Measurements from ENCODE around the gene IRX1.

Gene IRX1

DNA sequence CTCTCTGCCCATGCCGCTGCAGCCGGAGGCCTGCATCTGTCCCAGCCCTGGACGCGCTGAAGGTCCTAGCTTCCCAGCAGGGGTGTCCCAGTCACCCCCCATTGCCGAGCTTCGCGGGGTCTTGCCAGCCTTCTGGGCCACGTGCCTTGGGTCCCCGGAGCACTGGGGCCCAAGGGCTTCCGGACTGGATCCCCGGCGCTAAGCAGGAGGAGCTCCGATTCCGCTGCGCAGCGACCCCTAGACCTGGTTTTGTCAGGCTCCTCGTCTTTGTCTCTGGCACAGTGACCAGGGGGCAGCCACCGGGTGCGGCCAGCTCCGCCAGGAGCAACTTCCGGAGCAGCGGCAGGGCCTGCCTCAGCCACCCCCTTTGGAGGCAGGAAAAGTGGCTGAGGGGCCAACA, 3.3 kb upstream of the IRX1 start:
- Histone ChIP-seq H3K18ac (ENCODE audit: low read length) (peak overlapping the region; percentile 88), H2AFZ (ENCODE audit: low read length) (no peak overlapping the region), H2BK120ac (ENCODE audit: low read depth, low read length) (peak overlapping the region; percentile 47), H2AK5ac (ENCODE audit: low read depth, low read length) (peak overlapping the region; percentile 94), H3K9ac (ENCODE audit: low read depth, low read length, poor library complexity) (no peak overlapping the region), H3K4ac (ENCODE audit: low read length) (no peak overlapping the region), H3K79me1 (ENCODE audit: low read depth, low read length) (no peaks in the 10 kb centered on the region), H4K91ac (ENCODE audit: low read depth, low read length, poor library complexity) (no peak overlapping the region), H3K27ac (replicated peaks; ENCODE audit: low read length) (no peak overlapping the region), H4K8ac (ENCODE audit: low read depth, low read length) (no peak overlapping the region), H3K9me3 (replicated peaks in 1 of 2; ENCODE audit: control insufficient read depth in 2 of 2, insufficient read depth in 1 of 2, low read depth in 1 of 2, low read length in 2 of 2) (peaks cover 2 to 11% of the 10 kb centered on the region in 2 donors), H2BK15ac (ENCODE audit: low read length) (peak overlapping the region; percentile 85), H3K14ac (ENCODE audit: low read length) (peak overlapping the region; percentile 82), H3K4me2 (ENCODE audit: insufficient read depth, low read length, poor library complexity, severe bottlenecking) (peak overlapping the region; percentile 25), H3K4me3 (ENCODE audit: low read length in 2 of 2) (no peak overlapping the region), H3K36me3 (replicated peaks in 1 of 2; ENCODE audit: control insufficient read depth in 2 of 2, insufficient read depth in 2 of 2, low read length in 2 of 2) (no peaks in the 10 kb centered on the region), H2BK5ac (ENCODE audit: low read length) (no peak overlapping the region), H3K27me3 (ENCODE audit: control insufficient read depth in 3 of 3, insufficient read depth in 3 of 3, low read depth in 1 of 3, low read length in 3 of 3) (peaks cover 32 to 81% (median 56%) of the 10 kb centered on the region in 3 experiments), H2BK12ac (ENCODE audit: low read length) (peak overlapping the region; percentile 7), H3K4me1 (ENCODE audit: control insufficient read depth in 2 of 2, insufficient read depth in 1 of 2, low read depth in 1 of 2, low read length in 2 of 2) (peaks cover 3 to 16% of the 10 kb centered on the region in 2 donors), H3K23ac (ENCODE audit: low read depth, low read length, poor library complexity) (peak overlapping the region; percentile 31)
- WGBS, 2 donors (ENCODE audit: extremely low coverage in 2 of 2, insufficient read length in 2 of 2, insufficient replicate concordance in 1 of 2) = no CpG with 5 or more reads among the region's 22 CpGs
- no peak for DNase-seq (ENCODE audit: low spot score)

DNA sequence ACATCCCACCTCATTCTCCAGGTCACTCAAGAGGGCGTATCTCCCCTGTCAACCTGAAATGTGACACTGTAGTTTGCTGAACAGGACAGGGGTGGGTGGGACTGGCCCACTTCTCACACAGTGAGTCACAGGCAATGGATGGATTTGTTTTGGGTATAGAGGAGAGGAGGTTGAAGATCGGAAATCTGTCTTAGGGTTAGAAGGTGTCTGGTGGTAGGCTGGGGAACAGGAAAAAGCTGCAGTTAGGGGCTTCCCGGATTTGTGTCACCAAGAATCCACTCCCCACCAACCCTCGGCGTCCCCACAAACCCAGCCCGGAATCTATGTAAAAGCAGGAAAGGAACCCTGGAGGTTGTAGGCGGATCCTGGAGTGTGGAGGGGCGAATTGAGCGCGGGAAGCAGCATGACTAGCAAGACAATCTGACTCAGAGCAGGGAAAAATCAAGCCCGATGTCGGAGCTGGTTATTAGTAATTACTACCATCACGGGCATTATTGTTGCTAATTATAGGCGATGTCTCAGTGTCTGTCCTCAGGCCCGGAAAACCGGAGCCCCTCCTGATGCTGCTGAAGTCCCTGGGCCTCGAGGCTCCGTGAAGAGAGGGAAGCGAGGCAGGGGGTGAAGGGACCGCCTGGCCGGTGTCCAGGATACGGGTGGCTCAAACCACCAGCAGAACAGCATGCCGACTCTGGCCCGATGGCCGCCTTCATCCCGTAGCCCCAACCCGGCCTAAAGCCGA, 1.7 kb upstream of the IRX1 start:
- Histone ChIP-seq H3K4me1 (ENCODE audit: control insufficient read depth in 2 of 2, insufficient read depth in 1 of 2, low read depth in 1 of 2, low read length in 2 of 2) (peaks cover 3 to 17% of the 10 kb centered on the region in 2 donors), H3K4me2 (ENCODE audit: insufficient read depth, low read length, poor library complexity, severe bottlenecking) (peak overlapping the region; percentile 93), H3K79me1 (ENCODE audit: low read depth, low read length) (no peaks in the 10 kb centered on the region), H3K27me3 (ENCODE audit: control insufficient read depth in 3 of 3, insufficient read depth in 3 of 3, low read depth in 1 of 3, low read length in 3 of 3) (peaks cover 41 to 95% (median 47%) of the 10 kb centered on the region in 3 experiments), H3K18ac (ENCODE audit: low read length) (peak overlapping the region; percentile 89), H2BK12ac (ENCODE audit: low read length) (no peak overlapping the region), H2BK5ac (ENCODE audit: low read length) (no peak overlapping the region), H3K9ac (ENCODE audit: low read depth, low read length, poor library complexity) (peak overlapping the region; percentile 4), H2AFZ (ENCODE audit: low read length) (peak overlapping the region; percentile 97), H3K4me3 (ENCODE audit: low read length in 2 of 2) (peak overlapping the region; percentile 62 to 74), H2BK15ac (ENCODE audit: low read length) (peak overlapping the region; percentile 58), H3K36me3 (replicated peaks in 1 of 2; ENCODE audit: control insufficient read depth in 2 of 2, insufficient read depth in 2 of 2, low read length in 2 of 2) (peaks cover 0 to 1% of the 10 kb centered on the region in 2 donors), H3K9me3 (replicated peaks in 1 of 2; ENCODE audit: control insufficient read depth in 2 of 2, insufficient read depth in 1 of 2, low read depth in 1 of 2, low read length in 2 of 2) (peaks cover 2 to 14% of the 10 kb centered on the region in 2 donors), H3K23ac (ENCODE audit: low read depth, low read length, poor library complexity) (no peak overlapping the region), H3K27ac (replicated peaks; ENCODE audit: low read length) (no peak overlapping the region), H4K8ac (ENCODE audit: low read depth, low read length) (no peak overlapping the region), H4K91ac (ENCODE audit: low read depth, low read length, poor library complexity) (no peak overlapping the region), H3K4ac (ENCODE audit: low read length) (no peak overlapping the region), H2BK120ac (ENCODE audit: low read depth, low read length) (no peak overlapping the region), H3K14ac (ENCODE audit: low read length) (peak overlapping the region; percentile 63), H2AK5ac (ENCODE audit: low read depth, low read length) (peak overlapping the region; percentile 46)
- DNase-seq (ENCODE audit: low spot score) = no peak
- WGBS, 2 donors (ENCODE audit: extremely low coverage in 2 of 2, insufficient read length in 2 of 2, insufficient replicate concordance in 1 of 2) = no CpG with 5 or more reads among the region's 28 CpGs

- H2AFZ ChIP-seq (ENCODE audit: low read length) = peak overlapping the region; percentile 97
- H2BK5ac ChIP-seq (ENCODE audit: low read length) = no peak overlapping the region
- peak overlapping the region; percentile 58 for H2BK15ac ChIP-seq (ENCODE audit: low read length)
- H3K23ac ChIP-seq (ENCODE audit: low read depth, low read length, poor library complexity) = no peak overlapping the region
- H2BK120ac ChIP-seq (ENCODE audit: low read depth, low read length) = no peak overlapping the region
- peaks cover 0 to 8% of the 10 kb centered on the region in 2 donors for H3K36me3 ChIP-seq (replicated peaks in 1 of 2; ENCODE audit: control insufficient read depth in 2 of 2, insufficient read depth in 2 of 2, low read length in 2 of 2)
- no CpG with 5 or more reads among the region's 52 CpGs for WGBS, 2 donors (ENCODE audit: extremely low coverage in 2 of 2, insufficient read length in 2 of 2, insufficient replicate concordance in 1 of 2)
- H3K4ac ChIP-seq (ENCODE audit: low read length) = no peak overlapping the region
- no peak overlapping the region for H4K8ac ChIP-seq (ENCODE audit: low read depth, low read length)
- H2BK12ac ChIP-seq (ENCODE audit: low read length) = peak overlapping the region; percentile 84
- H3K9me3 ChIP-seq (replicated peaks in 1 of 2; ENCODE audit: control insufficient read depth in 2 of 2, insufficient read depth in 1 of 2, low read depth in 1 of 2, low read length in 2 of 2) = peaks cover 5 to 20% of the 10 kb centered on the region in 2 donors
- peaks cover 3 to 21% of the 10 kb centered on the region in 2 donors for H3K4me1 ChIP-seq (ENCODE audit: control insufficient read depth in 2 of 2, insufficient read depth in 1 of 2, low read depth in 1 of 2, low read length in 2 of 2)
- no peak overlapping the region for H3K27ac ChIP-seq (replicated peaks; ENCODE audit: low read length)
- peak overlapping the region; percentile 38 for H3K14ac ChIP-seq (ENCODE audit: low read length)
- H4K91ac ChIP-seq (ENCODE audit: low read depth, low read length, poor library complexity) = no peak overlapping the region
- H3K18ac ChIP-seq (ENCODE audit: low read length) = peak overlapping the region; percentile 89
- no peak for DNase-seq (ENCODE audit: low spot score)
- peak overlapping the region; percentile 62 to 74 for H3K4me3 ChIP-seq (ENCODE audit: low read length in 2 of 2)
- H2AK5ac ChIP-seq (ENCODE audit: low read depth, low read length) = peak overlapping the region; percentile 46
- peaks cover 3% of the 10 kb centered on the region for H3K79me1 ChIP-seq (ENCODE audit: low read depth, low read length)
- H3K27me3 ChIP-seq (ENCODE audit: control insufficient read depth in 3 of 3, insufficient read depth in 3 of 3, low read depth in 1 of 3, low read length in 3 of 3) = peaks cover 41 to 95% (median 47%) of the 10 kb centered on the region in 3 experiments
- H3K9ac ChIP-seq (ENCODE audit: low read depth, low read length, poor library complexity) = peak overlapping the region; percentile 77
- H3K4me2 ChIP-seq (ENCODE audit: insufficient read depth, low read length, poor library complexity, severe bottlenecking) = peak overlapping the region; percentile 93
These were observed 1.1 kb upstream of the IRX1 start for GRCh38 chr5:3594510-3595005.

GRCh38 chr5:3596261-3596825, 711 bp downstream of the IRX1 start:
- Histone ChIP-seq H3K4me2 (ENCODE audit: insufficient read depth, low read length, poor library complexity, severe bottlenecking) (peak overlapping the region; percentile 93), H3K36me3 (replicated peaks in 1 of 2; ENCODE audit: control insufficient read depth in 2 of 2, insufficient read depth in 2 of 2, low read length in 2 of 2) (peaks cover 0 to 25% of the 10 kb centered on the region in 2 donors), H2AFZ (ENCODE audit: low read length) (peak overlapping the region; percentile 73), H3K9me3 (replicated peaks in 1 of 2; ENCODE audit: control insufficient read depth in 2 of 2, insufficient read depth in 1 of 2, low read depth in 1 of 2, low read length in 2 of 2) (peaks cover 5 to 29% of the 10 kb centered on the region in 2 donors), H2AK5ac (ENCODE audit: low read depth, low read length) (no peak overlapping the region), H3K4me3 (ENCODE audit: low read length in 2 of 2) (peak overlapping the region; percentile 62 to 79), H3K27ac (replicated peaks; ENCODE audit: low read length) (no peak overlapping the region), H3K4ac (ENCODE audit: low read length) (no peak overlapping the region), H3K23ac (ENCODE audit: low read depth, low read length, poor library complexity) (no peak overlapping the region), H3K18ac (ENCODE audit: low read length) (peak overlapping the region; percentile 90), H4K91ac (ENCODE audit: low read depth, low read length, poor library complexity) (no peak overlapping the region), H2BK120ac (ENCODE audit: low read depth, low read length) (peak overlapping the region; percentile 87), H2BK12ac (ENCODE audit: low read length) (peak overlapping the region; percentile 94), H2BK5ac (ENCODE audit: low read length) (no peak overlapping the region), H3K27me3 (ENCODE audit: control insufficient read depth in 3 of 3, insufficient read depth in 3 of 3, low read depth in 1 of 3, low read length in 3 of 3) (peaks cover 23 to 95% (median 44%) of the 10 kb centered on the region in 3 experiments), H4K8ac (ENCODE audit: low read depth, low read length) (peak overlapping the region; percentile 43), H3K14ac (ENCODE audit: low read length) (no peak overlapping the region), H3K4me1 (ENCODE audit: control insufficient read depth in 2 of 2, insufficient read depth in 1 of 2, low read depth in 1 of 2, low read length in 2 of 2) (peaks cover 3 to 24% of the 10 kb centered on the region in 2 donors), H3K9ac (ENCODE audit: low read depth, low read length, poor library complexity) (peak overlapping the region; percentile 88), H3K79me1 (ENCODE audit: low read depth, low read length) (peaks cover 5% of the 10 kb centered on the region), H2BK15ac (ENCODE audit: low read length) (peak overlapping the region; percentile 37)
- DNase-seq (ENCODE audit: low spot score) = no peak
- no CpG with 5 or more reads among the region's 63 CpGs for WGBS, 2 donors (ENCODE audit: extremely low coverage in 2 of 2, insufficient read length in 2 of 2, insufficient replicate concordance in 1 of 2)
